GM18505 (cell line): Measurements from ENCODE around the gene DCHS1.

Experiments
- ATAC-seq: cut with Tn5 transposase; IDR thresholded peaks from one replicate; pipeline ENCODE4 v1.9.1; 2021; ENCODE audit not compliant: unreplicated experiment
- POLR2A ChIP-seq: IDR thresholded peaks from 4 replicates; pipeline ENCODE4 v1.6.1; 2011; ENCODE audit warnings: borderline replicate concordance; ENCODE audit not compliant: insufficient read depth, insufficient read length; ENCODE audit errors: extremely low read depth

Gene DCHS1

GRCh38 chr11:6623391-6624363 is 31.9 kb downstream of the DCHS1 start:
- TF ChIP-seq POLR2A = no peak
- no peak for ATAC-seq

GRCh38 chr11:6622261-6623171 is 33.1 kb downstream of the DCHS1 start:
- no peak for TF ChIP-seq POLR2A
- no peak for ATAC-seq

GRCh38 chr11:6621711-6622211 is 33.8 kb downstream of the DCHS1 start:
- ATAC-seq = no peak
- TF ChIP-seq POLR2A = no peak

GRCh38 chr11:6620636-6621035 is 35.0 kb downstream of the DCHS1 start:
- no peak for ATAC-seq
- no peak for TF ChIP-seq POLR2A

GRCh38 chr11:6619004-6619745 is 36.4 kb downstream of the DCHS1 start, which contains the start of gene TPP1:
Gene TPP1 (minus strand): TSS chr11:6619422. CDS start chr11:6619400, 22 bp downstream.
- ATAC-seq = peak; percentile 97
- peak; percentile 86 for TF ChIP-seq POLR2A

- TF ChIP-seq POLR2A = peak; percentile 22
- ATAC-seq = no peak
Observed at GRCh38 chr11:6618117-6619003, 37.2 kb downstream of the DCHS1 start.

GRCh38 chr11:6617315-6617781 is 38.3 kb downstream of the DCHS1 start:
- TF ChIP-seq POLR2A = no peak
- ATAC-seq = no peak

GRCh38 chr11:6616596-6617250 is 38.9 kb downstream of the DCHS1 start:
- no peak for ATAC-seq

GRCh38 chr11:6615882-6616585 is 39.6 kb downstream of the DCHS1 start:
- TF ChIP-seq POLR2A = no peak
- no peak for ATAC-seq

More at GRCh38 chr11:6616596-6617250, 38.9 kb downstream of the DCHS1 start:
- no peak for TF ChIP-seq POLR2A

GRCh38 chr11:6615046-6615445 is 40.6 kb downstream of the DCHS1 start:
- ATAC-seq = no peak
- TF ChIP-seq POLR2A = no peak
